ENCODE data around the gene DDX54.

- no peak for TF ChIP-seq POLR2AphosphoS5 (IDR thresholded peaks at IDR 0.05; ENCODE audit: borderline replicate concordance, low read depth, low read length)
- no peak for TF ChIP-seq EZH2 (IDR thresholded peaks at IDR 0.05)
- TF ChIP-seq FOXP2 (optimal IDR thresholded peaks at IDR 0.05; ENCODE audit: control extremely low read depth, extremely low read length, insufficient read depth): no peak
Observed at GRCh38 chr12:113145720-113146551, 39.3 kb downstream of the DDX54 start.

Measured in SK-N-MC (cell line).